Fibroblast of peridontal ligament (primary cell): ENCODE measurements around the gene ADORA1.
A peak's percentile ranks its signal among the peaks of the same experiment; 100 is the strongest.

Experiments used
- DNase-seq: peaks from one replicate; pipeline ENCODE4 v3.0.0-alpha.2; 2010; ENCODE audit errors: extremely low read depth

Gene ADORA1

GRCh38 chr1:203121186-203122015, 6.1 kb upstream of the ADORA1 start:
- DNase-seq, result no peak

DNA sequence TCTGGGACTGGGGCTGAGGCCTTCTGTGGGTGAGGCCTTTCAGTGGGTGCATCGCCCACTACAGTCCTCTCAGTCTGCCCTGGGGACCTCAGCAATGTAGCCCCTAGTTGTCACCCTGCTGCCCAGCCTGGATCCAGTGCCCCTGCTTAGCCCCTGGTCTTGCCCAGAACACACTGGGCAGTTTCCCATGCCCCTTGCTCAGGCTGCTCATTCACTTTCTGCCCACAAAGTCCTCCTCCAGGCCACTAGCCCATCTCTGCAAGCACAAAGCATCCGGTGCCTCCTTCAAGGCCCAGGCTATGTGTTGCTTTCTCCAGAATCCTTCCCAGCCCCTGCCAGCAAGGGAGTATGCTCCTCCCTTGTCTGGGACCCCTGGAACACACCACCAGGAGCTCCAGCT, 5.4 kb upstream of the ADORA1 start:
- no peak for DNase-seq

- DNase-seq, result no peak
These were observed 3.5 kb upstream of the ADORA1 start for GRCh38 chr1:203124011-203124410.

DNA sequence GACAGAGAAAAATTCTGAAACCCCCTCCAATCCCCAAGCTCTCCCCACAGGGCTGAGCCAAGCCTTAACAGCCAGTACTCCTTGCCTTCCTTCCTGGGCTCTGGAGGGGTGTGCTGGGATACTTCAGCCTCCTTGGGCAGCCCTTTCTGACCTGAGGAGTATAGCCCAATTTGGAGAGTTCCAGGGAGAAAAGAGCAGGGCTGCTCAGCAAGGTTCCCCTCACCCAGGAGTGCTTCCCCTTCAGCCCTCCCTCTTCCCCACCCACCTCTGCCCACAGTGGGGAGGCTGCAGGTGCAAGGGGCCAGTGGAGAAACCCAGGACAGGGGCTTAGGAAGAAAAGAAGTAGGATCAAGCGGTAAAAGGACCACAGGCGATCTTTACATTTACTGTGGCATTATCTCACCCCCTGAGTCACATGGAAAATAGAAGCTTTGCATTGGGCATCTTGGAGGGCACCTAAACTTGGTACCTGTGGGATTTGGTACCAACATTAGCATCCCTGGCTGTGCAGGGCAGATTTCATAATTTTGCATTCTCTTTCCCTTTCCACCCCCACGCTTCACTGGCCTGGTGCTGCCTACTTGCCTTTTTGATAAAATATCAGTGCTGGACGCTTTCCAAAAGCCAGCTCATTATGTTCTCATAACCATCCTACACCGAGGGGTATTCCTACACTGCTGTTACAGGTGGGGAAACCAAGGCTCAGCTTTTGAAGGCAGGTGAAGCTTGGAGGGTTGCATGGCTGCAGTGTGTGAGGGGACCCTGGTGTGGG, 2.8 kb upstream of the ADORA1 start:
- DNase-seq, result peak; percentile 17

DNA sequence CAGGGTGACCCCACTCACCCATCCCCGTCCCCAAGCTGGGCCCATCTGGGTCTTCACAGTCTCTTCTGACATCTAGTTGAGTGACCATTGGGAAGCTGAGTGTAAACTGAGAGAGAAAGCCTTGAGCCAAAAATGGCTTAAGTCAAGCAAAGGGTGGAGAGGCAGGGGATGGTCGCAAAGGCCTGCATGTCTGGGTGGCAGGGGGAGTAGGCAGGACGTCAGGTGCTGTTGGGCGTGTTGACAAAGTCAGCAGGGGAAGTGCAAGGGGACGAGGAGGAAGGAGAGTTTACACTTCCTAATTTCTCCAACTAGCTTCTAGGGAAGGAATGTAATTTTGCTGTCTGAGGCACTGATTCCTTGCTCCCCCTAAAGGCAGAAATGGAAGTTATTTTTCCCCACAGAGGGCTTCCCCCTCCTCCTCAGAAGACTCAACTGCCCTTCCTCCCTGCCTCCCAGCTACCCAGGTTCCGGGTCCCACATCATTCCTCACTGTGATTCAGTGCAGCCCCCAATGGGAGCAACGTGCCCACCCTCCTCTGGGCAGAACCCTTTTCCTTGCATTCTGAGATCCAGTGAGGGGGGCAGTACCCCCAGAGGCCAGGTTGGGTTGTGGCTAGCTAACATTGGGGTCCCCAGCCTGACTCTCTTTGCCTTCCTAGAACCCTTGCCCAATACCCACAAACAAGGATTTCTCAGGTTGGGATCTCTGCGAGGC, 1.2 kb upstream of the ADORA1 start:
- DNase-seq, result peak; percentile 29

- DNase-seq, result no peak
These were observed 460 bp upstream of the ADORA1 start for GRCh38 chr1:203126866-203127665.

DNA sequence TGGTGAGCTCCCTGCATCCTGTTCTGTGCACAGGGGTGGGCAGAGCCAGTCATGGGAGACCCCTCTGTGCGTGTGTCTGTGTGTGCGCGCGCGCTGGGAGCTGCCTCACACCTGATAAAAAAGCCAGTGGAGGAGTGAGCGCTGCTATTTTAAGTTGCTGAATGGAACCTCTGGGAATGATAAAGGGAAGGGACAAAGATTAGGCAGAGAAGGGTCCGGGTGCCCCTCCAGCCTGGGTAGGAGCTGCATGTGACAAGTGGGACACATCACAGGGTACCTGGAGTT, 847 bp downstream of the ADORA1 start:
- no peak for DNase-seq

DNA sequence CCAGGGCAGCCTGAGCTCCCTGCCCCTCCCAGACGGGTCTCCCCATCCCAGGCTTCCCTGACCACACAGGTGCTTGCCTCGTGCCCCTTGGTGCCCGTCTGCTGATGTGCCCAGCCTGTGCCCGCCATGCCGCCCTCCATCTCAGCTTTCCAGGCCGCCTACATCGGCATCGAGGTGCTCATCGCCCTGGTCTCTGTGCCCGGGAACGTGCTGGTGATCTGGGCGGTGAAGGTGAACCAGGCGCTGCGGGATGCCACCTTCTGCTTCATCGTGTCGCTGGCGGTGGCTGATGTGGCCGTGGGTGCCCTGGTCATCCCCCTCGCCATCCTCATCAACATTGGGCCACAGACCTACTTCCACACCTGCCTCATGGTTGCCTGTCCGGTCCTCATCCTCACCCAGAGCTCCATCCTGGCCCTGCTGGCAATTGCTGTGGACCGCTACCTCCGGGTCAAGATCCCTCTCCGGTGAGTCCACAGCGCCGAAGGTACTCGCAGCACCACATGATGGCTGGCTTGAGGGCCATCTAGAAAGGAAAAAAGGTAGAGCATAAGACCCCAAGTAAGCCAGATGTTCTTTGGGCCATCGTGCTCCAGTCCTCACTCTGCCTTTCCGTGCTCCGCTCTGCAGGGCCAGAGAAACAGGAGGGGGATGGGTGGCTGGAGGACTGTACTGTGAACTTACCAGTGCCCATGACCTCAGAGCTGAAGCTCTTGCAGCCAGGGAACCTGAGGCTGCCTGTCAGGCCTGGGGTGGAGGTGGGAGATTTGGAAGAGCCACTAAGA, 1.4 kb downstream of the ADORA1 start:
- DNase-seq, result no peak

- no peak for DNase-seq
These were observed 2.1 kb downstream of the ADORA1 start for GRCh38 chr1:203129501-203130231.

- DNase-seq, result no peak
These were observed 2.9 kb downstream of the ADORA1 start for GRCh38 chr1:203130358-203130985.

DNA sequence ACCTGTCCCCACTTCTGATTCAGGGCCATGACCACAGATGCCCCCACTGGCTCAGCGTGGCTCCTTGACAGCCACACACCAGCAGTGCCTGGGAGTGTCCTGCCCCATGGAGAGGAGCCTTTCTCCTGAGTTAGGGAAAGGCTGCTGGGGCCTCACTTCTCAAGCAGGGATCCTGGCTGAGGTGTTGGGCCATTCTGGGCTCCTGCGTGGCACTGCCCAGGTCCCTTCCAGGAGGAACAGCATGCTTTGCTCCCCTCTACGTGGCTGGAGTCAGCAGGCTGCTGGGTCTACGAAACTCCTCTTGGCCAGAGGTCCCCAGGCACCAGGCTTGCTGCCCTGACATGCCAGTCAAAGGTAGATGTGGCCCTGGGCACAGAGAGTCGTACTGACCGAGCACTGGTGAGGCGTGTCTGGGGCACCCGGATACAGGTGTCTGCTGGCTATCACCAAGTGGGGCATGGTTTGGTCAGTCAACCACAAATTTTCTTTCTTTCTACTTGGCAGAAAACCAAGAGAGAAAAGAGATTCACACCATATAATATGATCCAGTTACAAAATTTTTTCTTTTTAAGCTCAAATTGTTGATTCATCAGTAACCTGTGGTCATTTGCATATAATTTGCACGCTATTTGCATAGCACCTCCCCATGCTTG, 4.1 kb downstream of the ADORA1 start:
- no peak for DNase-seq

DNA sequence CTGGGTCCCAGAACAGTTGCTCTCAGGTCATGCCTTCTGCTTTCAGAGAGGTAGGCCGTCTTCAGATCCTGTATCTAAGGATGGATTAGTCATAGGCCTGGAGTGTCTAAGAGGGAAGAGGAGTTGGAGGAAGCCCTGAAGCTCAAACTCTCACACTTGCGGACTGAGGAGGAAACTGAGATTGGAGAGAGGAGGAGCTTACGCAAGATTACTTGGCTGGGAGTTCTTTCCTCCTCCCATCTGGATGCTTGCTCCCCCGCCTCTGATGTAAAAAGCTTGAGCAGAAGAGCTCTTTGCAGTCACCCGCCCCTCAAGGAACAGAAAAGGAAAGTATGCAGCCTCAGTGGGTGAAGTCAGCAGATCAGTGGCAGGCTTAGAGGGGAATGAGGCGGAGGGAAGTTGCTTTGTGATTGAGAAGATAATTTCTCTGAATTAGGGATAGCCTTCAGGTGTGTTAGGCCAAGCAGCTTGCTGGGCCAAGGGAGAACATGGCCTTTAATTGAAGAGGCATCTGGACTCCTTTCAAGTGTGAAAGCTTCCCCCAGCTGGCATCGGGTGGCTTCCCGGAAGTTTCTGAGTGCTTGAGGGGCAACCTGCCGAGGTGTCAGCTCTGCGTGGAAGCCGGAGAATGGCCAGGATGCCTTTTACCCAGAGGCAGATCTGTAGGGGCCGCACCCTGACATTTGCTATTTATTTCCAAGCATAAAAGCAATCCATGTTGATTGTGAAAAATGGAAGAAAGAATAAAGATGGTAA, 6.6 kb downstream of the ADORA1 start:
- no peak for DNase-seq

DNA sequence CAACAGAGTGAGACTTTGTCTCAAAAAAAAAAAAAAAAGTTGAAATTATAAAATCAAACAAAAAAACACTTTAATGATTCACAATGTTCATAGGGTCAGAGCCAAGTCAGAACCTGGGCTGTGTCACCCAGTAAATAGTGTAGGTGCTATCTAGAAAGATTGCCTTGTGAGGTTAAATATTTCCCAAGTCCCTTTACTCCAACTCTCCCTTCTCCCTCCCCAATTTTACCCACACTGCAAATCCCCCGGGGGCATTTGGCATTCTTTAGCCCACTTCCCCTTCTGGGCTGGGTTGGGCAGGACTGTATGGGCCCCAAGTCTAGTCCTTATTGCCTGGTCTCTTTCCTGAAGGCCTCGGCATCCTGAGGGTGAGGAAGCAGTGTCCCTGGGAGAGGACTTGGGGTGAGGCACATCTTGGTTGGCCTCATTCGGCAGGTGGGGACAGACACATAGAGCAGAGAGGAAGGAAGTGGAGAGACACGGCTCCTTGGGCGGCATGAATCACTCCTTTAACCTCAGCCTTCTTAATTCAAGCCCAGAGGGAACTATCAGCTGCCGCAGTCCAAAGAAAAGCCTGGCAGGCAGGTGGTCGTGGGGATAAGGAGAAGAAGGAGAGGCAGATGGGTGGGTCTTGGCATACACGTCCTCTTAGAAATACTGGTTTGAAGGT, 8.2 kb downstream of the ADORA1 start:
- DNase-seq, result no peak

DNA sequence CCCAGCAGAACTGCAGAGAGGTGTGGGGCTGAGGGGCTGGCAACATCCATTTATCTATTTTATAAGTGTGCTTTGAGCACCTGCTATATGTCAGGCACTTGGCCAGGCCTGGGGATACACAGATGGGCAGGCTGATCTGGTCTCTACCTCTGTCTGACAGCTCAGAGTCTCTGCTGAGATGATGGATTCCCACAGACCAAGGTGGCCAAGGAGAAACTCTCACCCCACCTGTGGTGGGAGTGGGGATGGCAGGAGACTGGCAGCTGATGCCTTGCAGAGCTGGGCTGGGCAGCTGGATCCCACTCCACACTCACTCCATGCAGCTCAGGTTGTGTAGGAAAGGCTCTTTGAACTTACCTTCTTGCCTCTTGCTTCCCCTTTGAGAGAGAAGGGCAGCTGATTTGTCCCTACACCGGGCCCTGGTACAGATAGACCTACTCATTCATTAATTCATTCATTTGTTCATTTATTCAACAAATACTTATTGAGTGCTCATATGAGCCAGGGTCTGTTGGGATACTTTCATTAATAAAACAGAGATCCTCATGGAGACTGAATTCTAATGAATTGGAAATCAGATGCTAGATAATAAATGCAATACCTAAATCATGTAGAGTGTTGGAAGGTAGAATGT, 9.0 kb downstream of the ADORA1 start:
- DNase-seq, result no peak

DNA sequence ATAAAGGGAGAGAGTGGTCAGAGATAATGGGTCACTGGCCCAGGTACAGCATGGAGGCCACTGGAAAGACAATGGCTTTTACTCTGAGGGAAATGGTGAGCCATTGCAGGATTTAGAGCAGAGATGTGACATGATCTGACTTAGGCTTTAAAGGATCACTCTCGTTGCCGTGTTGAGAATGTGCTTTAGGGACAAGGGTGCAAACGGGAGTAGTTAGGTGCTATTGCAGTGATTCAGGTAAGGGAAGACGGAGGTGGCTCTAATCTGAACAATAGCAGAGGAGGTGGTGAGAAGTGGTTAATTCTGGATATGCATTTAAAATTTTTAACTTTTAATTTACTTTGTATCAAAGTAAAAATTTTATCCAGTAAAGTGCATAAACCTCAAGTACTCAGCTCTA, 9.8 kb downstream of the ADORA1 start:
- DNase-seq, result no peak

GRCh38 chr1:203138066-203138465, 10.5 kb downstream of the ADORA1 start:
- no peak for DNase-seq

DNA sequence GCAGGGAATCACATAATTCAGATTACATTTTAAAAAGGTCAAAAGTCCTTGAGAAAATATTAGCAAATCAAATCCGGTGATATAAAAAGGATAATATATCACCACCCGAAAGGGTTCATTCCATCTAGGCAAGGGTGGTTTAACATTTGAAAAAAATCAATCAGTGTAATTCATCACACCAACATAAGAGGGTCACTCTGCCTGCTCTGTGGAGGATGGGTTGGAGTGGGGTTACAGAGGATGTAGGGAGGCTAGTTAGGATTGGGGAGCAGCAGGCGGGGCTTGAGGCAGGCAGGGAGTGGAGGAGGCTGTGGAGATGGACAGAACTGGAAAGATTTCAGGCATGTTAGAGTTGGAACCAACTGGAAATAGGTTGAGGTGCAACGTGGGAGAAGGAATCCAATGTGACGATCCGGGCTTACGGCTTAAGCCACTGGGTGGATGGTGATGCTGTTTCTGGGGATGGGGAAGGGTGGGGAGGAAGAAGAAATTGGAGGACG, 12.5 kb downstream of the ADORA1 start:
- DNase-seq, result no peak
